GM12878 (cell line): ENCODE results near the gene CNNM1. TPM values are rescaled to one million over a fixed set of nuclear protein-coding genes. Genes with fewer than 3 reads are reported as not detected.

Experiments used
- ATAC-seq: fragments of 200-7000 bp; cut with Tn5 transposase; 3 replicates; pipeline ENCODE4 v1.9.1; 2020; ENCODE audit warnings: mild to moderate bottlenecking, moderate library complexity
- BruUV-seq: library from RNA; stranded (reverse); fragments of 400-500 nt; replicated peaks from 2 replicates; lab custom pipeline; 2021; lab: Mats Ljungman, UMichigan
- CTCF ChIA-PET: fragments of 300-600 bp; sonication (Branson Sonifier 250); formaldehyde crosslinking; extraction: SDS; loops from one replicate; lab custom pipeline; 2021; ENCODE audit warnings: inconsistent platforms; lab: Yijun Ruan, JAX
- POLR2A ChIA-PET: fragments of 350-600 bp; formaldehyde crosslinking; extraction: SDS; loops from one replicate; lab custom pipeline; 2021; ENCODE audit warnings: inconsistent platforms; lab: Charles Lee
- RAD21 ChIA-PET: fragments of 300-600 bp; sonication (Branson Sonifier 250); formaldehyde crosslinking; loops from one replicate; lab custom pipeline; 2023; ENCODE audit warnings: antibody characterized with exemption; ENCODE audit not compliant: unreplicated experiment; lab: Charles Lee
- SMC1A ChIA-PET: fragments of 300-600 bp; sonication (Branson Sonifier 250); formaldehyde crosslinking; loops from one replicate; lab custom pipeline; 2023; ENCODE audit not compliant: unreplicated experiment, uncharacterized antibody; lab: Charles Lee
- DNase-seq: peaks from one replicate; pipeline ENCODE4 v3.0.0-alpha.2; 2011; ENCODE audit warnings: low read depth, low spot score
- FAIRE-seq: peaks from 3 replicates; lab custom pipeline; 2011; peaks lifted over from hg19 to GRCh38; lab: Jason Lieb, UNC
- H2AFZ ChIP-seq: 2 replicates; pipeline ENCODE4 v1.6.0; 2011; ENCODE audit warnings: low read depth, low read length, control low read depth; ENCODE audit not compliant: control insufficient read depth
- H3K27ac ChIP-seq: 2 replicates; pipeline ENCODE4 v1.5.1; 2011; ENCODE audit warnings: control low read depth; ENCODE audit not compliant: control insufficient read depth, insufficient read depth
- H3K27me3 ChIP-seq, 2 experiments: replicated peaks in 1 of 2; 2 replicates each; pipeline versions ENCODE4 v1.6.0 to v1.6.1; 2011; ENCODE audit warnings: low read length in 1 of 2; ENCODE audit not compliant: control insufficient read depth in 2 of 2, insufficient read depth in 2 of 2
- H3K36me3 ChIP-seq, 2 experiments: 2 replicates each; pipeline ENCODE4 v1.5.1; 2011; ENCODE audit warnings: low read length in 1 of 2; ENCODE audit not compliant: control insufficient read depth in 2 of 2, insufficient read depth in 2 of 2
- H3K4me1 ChIP-seq: 2 replicates; pipeline ENCODE4 v1.6.1; 2011; ENCODE audit warnings: mild to moderate bottlenecking, low read length, moderate library complexity, mixed read lengths; ENCODE audit not compliant: control insufficient read depth, insufficient read depth
- H3K4me2 ChIP-seq: 2 replicates; pipeline ENCODE4 v1.6.0; 2011; ENCODE audit warnings: control low read depth; ENCODE audit not compliant: control insufficient read depth, insufficient read depth
- H3K4me3 ChIP-seq: fragments of 200-600 bp; sonication (generic); 2 replicates; pipeline ENCODE4 v1.5.1; 2016
- H3K79me2 ChIP-seq: 2 replicates; pipeline ENCODE4 v1.6.0; 2011; ENCODE audit warnings: low read length; ENCODE audit not compliant: control insufficient read depth, insufficient read depth
- H3K9ac ChIP-seq: 2 replicates; pipeline ENCODE4 v1.8.0; 2011; ENCODE audit warnings: low read length, control low read depth, mixed read lengths; ENCODE audit not compliant: control insufficient read depth, insufficient read depth
- H3K9me3 ChIP-seq: replicated peaks from 3 replicates; pipeline ENCODE4 v1.5.1; 2011; ENCODE audit warnings: mild to moderate bottlenecking, low read length; ENCODE audit not compliant: control insufficient read depth, insufficient read depth
- H4K20me1 ChIP-seq: 2 replicates; pipeline ENCODE4 v1.6.0; 2011; ENCODE audit not compliant: control insufficient read depth, insufficient read depth
- ATF7 ChIP-seq: fragments of 450-650 bp; IDR thresholded peaks from 2 replicates; pipeline ENCODE4 v1.6.1; 2016; ENCODE audit warnings: low read depth, mild to moderate bottlenecking
- BCL11A ChIP-seq: IDR thresholded peaks from 2 replicates; pipeline ENCODE4 v1.6.1; 2011; ENCODE audit warnings: low read depth, low read length
- BHLHE40 ChIP-seq, 2 experiments: fragments of 450-650 bp in 1 of 2; IDR thresholded peaks; 2 replicates each; pipeline ENCODE4 v1.6.1; 2011 to 2017; ENCODE audit warnings: low read depth in 2 of 2, borderline replicate concordance in 1 of 2, improper control_type of control experiment in 1 of 2, low read length in 1 of 2, mild to moderate bottlenecking in 1 of 2
- CHD2 ChIP-seq: IDR thresholded peaks from 2 replicates; pipeline ENCODE4 v1.6.1; 2011; ENCODE audit warnings: low read depth, low read length, improper control_type of control experiment, borderline replicate concordance
- EP300 ChIP-seq, 2 experiments: fragments of 150-350 bp in 1 of 2; IDR thresholded peaks; 2 replicates each; pipeline ENCODE4 v1.6.1; 2011 to 2012; ENCODE audit warnings: low read depth in 2 of 2, low read length in 2 of 2, borderline replicate concordance in 1 of 2, improper control_type of control experiment in 1 of 2, inconsistent platforms in 1 of 2; ENCODE audit not compliant: control insufficient read depth in 1 of 2
- ESRRA ChIP-seq: IDR thresholded peaks from 2 replicates; pipeline ENCODE4 v1.6.1; 2012; ENCODE audit warnings: mild to moderate bottlenecking, low read length, improper control_type of control experiment
- FOS ChIP-seq: IDR thresholded peaks from 3 replicates; pipeline ENCODE4 v1.6.1; 2011; ENCODE audit warnings: borderline replicate concordance; ENCODE audit not compliant: insufficient read length; ENCODE audit errors: extremely low read depth
- GATAD2B ChIP-seq: fragments of 450-650 bp; conservative IDR thresholded peaks from 2 replicates; pipeline ENCODE4 v1.6.1; 2017; ENCODE audit warnings: low read depth, mild to moderate bottlenecking, moderate library complexity
- MEF2B ChIP-seq: fragments of 450-650 bp; IDR thresholded peaks from 2 replicates; pipeline ENCODE4 v1.6.1; 2018; ENCODE audit warnings: mild to moderate bottlenecking, moderate library complexity; ENCODE audit not compliant: partially characterized antibody, poor library complexity, severe bottlenecking
- NR2C1 ChIP-seq: fragments of 450-650 bp; IDR thresholded peaks from 2 replicates; pipeline ENCODE4 v1.6.1; 2017; ENCODE audit warnings: antibody characterized with exemption, mild to moderate bottlenecking, moderate library complexity
- PAX5 ChIP-seq: IDR thresholded peaks from 2 replicates; pipeline ENCODE4 v1.6.1; 2011; ENCODE audit warnings: low read depth, low read length, borderline replicate concordance
- PML ChIP-seq: IDR thresholded peaks from 2 replicates; pipeline ENCODE4 v1.6.1; 2012; ENCODE audit warnings: low read length, inconsistent platforms
- RFX5 ChIP-seq: IDR thresholded peaks from 2 replicates; pipeline ENCODE4 v1.6.1; 2011; ENCODE audit warnings: low read depth, low read length, improper control_type of control experiment
- STAT3 ChIP-seq: IDR thresholded peaks from 2 replicates; pipeline ENCODE4 v1.6.1; 2011; ENCODE audit warnings: low read depth, low read length, improper control_type of control experiment
- ZNF24 ChIP-seq: fragments of 450-650 bp; IDR thresholded peaks from 2 replicates; pipeline ENCODE4 v1.6.1; 2017; ENCODE audit warnings: antibody characterized with exemption, mild to moderate bottlenecking
- WGBS: methylation state at CpG from one replicate; pipeline ENCODE4 v1.1.6; 2016; ENCODE audit warnings: low lambda C conversion rate; ENCODE audit not compliant: insufficient replicate concordance, insufficient coverage; ENCODE audit errors: missing lambda C conversion rate; 5-methylcytosine and 5-hydroxymethylcytosine counted together
- in situ Hi-C: fragments of 300-500 bp; cut with MboI; formaldehyde crosslinking; loops from 9 replicates; pipeline ENCODE4 v1.14.3; 2018; ENCODE audit warnings: mixed read lengths
- intact Hi-C: fragments of 100-400 bp; cut with micrococcal nuclease; formaldehyde crosslinking; loops from one replicate; pipeline ENCODE4 v1.14.2; 2022; ENCODE audit not compliant: unreplicated experiment
- polyA plus RNA-seq, 11 experiments: library from polyadenylated mRNA; depleted of rRNA in 4 of 11; unstranded in 6 of 11; stranded (reverse) in 5 of 11; fragments of >200 nt; fragmentation: Nextera tagmentation in 4 of 11; fragmentation: Illumina TruSeq in 1 of 11; extraction: Ambion mirVana in 4 of 11; extraction: Trizol in 1 of 11; gene quantifications; 1 replicate in 1 of 11; 2 replicates in 10 of 11; pipeline versions ENCODE4 v1.2.1 to v1.2.3, GENCODE V29; 2011 to 2016; ENCODE audit warnings: inconsistent platforms in 2 of 11, missing spikeins in 2 of 11, low read depth in 1 of 11
- total RNA-seq, 4 experiments: library from RNA; depleted of rRNA in 3 of 4; stranded (reverse); fragments of >200 nt in 3 of 4; fragmentation: Illumina TruSeq in 1 of 4; extraction: Trizol in 1 of 4; gene quantifications; 2 replicates each; pipeline versions ENCODE4 v1.2.1 to v1.2.3, GENCODE V29; 2013 to 2021
- TF ChIP-seq, protein P1 (sequence below): fragments of 450-650 bp; formaldehyde crosslinking; IDR thresholded peaks from 2 replicates; pipeline ENCODE4 v1.4.0; 2022; ENCODE audit warnings: mild to moderate bottlenecking, moderate library complexity
- TF ChIP-seq, protein P2 (sequence below): fragments of 450-650 bp; IDR thresholded peaks from 2 replicates; pipeline ENCODE4 v1.6.1; 2017; ENCODE audit warnings: low read depth, mild to moderate bottlenecking, moderate library complexity

CNNM1 gene
- total and polyA plus RNA-seq, 10 of the 15 experiments (the other 5 are each of a cell fraction or from before 2014, with no cell fraction given), result 0.01 TPM; not detected in 9

DNA sequence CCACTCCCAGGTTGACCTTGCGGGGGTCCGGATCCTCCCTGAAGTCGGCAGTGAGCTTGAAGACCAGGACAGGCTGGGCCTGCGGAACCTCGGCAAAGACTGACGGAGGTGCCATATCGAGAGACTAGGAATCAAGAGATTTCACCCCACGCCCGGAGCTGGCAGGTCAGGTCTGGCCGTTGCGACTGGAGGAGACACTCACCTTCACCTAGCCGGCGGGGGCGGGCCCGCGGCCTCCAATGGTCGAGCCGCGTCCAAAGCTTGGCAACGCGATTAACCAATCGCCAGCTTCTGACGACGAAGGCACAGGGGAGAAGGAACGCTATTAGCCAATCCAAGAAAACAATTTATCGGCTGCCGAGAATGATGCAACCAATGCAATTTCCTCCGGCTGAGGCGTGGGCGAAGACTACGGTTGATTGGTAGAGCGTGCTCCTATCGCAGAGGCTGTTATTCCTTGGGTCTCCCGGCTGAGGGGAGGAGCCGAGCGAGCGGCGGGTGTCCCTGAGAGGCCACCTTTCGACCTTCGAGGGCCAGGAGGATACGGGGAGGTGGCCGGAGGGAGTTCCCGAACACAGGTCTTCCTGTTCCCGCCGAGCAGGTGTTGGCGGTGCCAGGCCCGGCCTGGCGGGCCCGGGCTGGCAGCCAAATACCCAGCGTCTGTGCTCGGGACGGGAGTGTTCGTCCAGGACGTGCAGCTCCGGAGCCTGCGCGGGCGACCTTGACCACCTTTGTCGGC lies 101.5 kb downstream of the CNNM1 start, which contains the start of gene GOT1:
Gene GOT1, minus strand, starts transcription at position 174 of the 739 bp plus-strand sequence. Its CDS starts 59 bp downstream, at position 115.
- ChIA-PET RAD21 (interaction anchor here (1.0 to 1.6 kb wide), 8 partner anchors 26 to 190 kb away, joined by 3 to 7 read pairs (median 4); no protein-coding TSS in a partner anchor), SMC1A (interaction anchor here (1.0 to 3.0 kb wide), 8 partner anchors 8 to 577 kb away, joined by 3 to 19 read pairs (median 4); no protein-coding TSS in a partner anchor), POLR2A (interaction anchor here (1.1 to 1.6 kb wide), 2 partner anchors 187 to 191 kb away, joined by 3 to 8 read pairs; no protein-coding TSS in a partner anchor), CTCF (interaction anchor here (0.6 to 2.9 kb wide), 10 partner anchors 9 to 596 kb away, joined by 3 to 18 read pairs (median 3); no protein-coding TSS in a partner anchor)
- intact Hi-C loops (loop anchor here (2.0 kb wide), 2 partner anchors 38 to 188 kb away; no protein-coding TSS in a partner anchor), in situ Hi-C loops (loop anchor here (5.0 kb wide), 2 partner anchors 182 to 282 kb away; no protein-coding TSS in a partner anchor)
- H3K4me3 ChIP-seq, result peak within 1 kb of the TSS; percentile 97
- H3K4me2 ChIP-seq, result peak within 1 kb of the TSS; percentile 75
- H3K27ac ChIP-seq, result peak within 1 kb of the TSS; percentile 71
- H4K20me1 ChIP-seq, result no peaks in the 10 kb centered on the region
- peaks cover 4% of the 10 kb centered on the region; the same call in 1 of the 2 replicates for H3K4me1 ChIP-seq
- ATAC-seq (peak; percentile 97), FAIRE-seq (peak; percentile 100), DNase-seq (peak; percentile 99)
- no TSS peak for BruUV-seq
- H3K79me2 ChIP-seq, result peaks cover 34% of the 10 kb centered on the region
- under 1% methylated on average over 59 of the region's 59 CpGs for WGBS
- H2AFZ ChIP-seq, result peak within 1 kb of the TSS; percentile 79
- no peaks in the 10 kb centered on the region for H3K9me3 ChIP-seq
- no peaks in the 10 kb centered on the region for H3K27me3 ChIP-seq
- H3K36me3 ChIP-seq, result no peaks in the 10 kb centered on the region
- peak within 1 kb of the TSS; percentile 80 for H3K9ac ChIP-seq
- TF ChIP-seq, protein P1, sequence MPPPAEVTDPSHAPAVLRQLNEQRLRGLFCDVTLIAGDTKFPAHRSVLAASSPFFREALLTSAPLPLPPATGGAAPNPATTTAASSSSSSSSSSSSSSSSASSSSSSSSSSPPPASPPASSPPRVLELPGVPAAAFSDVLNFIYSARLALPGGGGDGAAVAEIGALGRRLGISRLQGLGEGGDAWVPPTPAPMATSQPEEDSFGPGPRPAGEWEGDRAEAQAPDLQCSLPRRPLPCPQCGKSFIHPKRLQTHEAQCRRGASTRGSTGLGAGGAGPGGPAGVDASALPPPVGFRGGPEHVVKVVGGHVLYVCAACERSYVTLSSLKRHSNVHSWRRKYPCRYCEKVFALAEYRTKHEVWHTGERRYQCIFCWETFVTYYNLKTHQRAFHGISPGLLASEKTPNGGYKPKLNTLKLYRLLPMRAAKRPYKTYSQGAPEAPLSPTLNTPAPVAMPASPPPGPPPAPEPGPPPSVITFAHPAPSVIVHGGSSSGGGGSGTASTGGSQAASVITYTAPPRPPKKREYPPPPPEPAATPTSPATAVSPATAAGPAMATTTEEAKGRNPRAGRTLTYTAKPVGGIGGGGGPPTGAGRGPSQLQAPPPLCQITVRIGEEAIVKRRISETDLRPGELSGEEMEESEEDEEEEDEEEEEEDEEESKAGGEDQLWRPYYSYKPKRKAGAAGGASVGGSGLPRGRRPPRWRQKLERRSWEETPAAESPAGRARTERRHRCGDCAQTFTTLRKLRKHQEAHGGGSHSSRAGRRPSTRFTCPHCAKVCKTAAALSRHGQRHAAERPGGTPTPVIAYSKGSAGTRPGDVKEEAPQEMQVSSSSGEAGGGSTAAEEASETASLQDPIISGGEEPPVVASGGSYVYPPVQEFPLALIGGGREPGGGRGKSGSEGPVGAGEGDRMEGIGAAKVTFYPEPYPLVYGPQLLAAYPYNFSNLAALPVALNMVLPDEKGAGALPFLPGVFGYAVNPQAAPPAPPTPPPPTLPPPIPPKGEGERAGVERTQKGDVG, result no peak
- no peak for TF ChIP-seq STAT3
- TF ChIP-seq BCL11A, result no peak
- TF ChIP-seq PAX5, result peak; percentile 76; the same call in 1 of the 2 replicates
- TF ChIP-seq MEF2B, result no peak
- no peak for TF ChIP-seq EP300 (IDR thresholded peaks at IDR 0.05; ENCODE audit: borderline replicate concordance in 1 of 2, control insufficient read depth in 1 of 2, low read depth in 2 of 2, low read length in 2 of 2)
- peak in 1 of 2 experiments; percentile 49; a peak in 1 of 4 replicates for TF ChIP-seq BHLHE40 (IDR thresholded peaks at IDR 0.05; ENCODE audit: borderline replicate concordance in 1 of 2, low read depth in 2 of 2, low read length in 1 of 2)
- TF ChIP-seq ZNF24, result no peak
- peak; percentile 93 for TF ChIP-seq PML
- peak; percentile 73 for TF ChIP-seq ATF7
- 0 out of 2 replicates have a peak, but pooled peaks have one; percentile 17 for TF ChIP-seq NR2C1
- TF ChIP-seq RFX5, result peak; percentile 96
- TF ChIP-seq ESRRA, result peak; percentile 87; the same call in 1 of the 2 replicates
- TF ChIP-seq, protein P2, sequence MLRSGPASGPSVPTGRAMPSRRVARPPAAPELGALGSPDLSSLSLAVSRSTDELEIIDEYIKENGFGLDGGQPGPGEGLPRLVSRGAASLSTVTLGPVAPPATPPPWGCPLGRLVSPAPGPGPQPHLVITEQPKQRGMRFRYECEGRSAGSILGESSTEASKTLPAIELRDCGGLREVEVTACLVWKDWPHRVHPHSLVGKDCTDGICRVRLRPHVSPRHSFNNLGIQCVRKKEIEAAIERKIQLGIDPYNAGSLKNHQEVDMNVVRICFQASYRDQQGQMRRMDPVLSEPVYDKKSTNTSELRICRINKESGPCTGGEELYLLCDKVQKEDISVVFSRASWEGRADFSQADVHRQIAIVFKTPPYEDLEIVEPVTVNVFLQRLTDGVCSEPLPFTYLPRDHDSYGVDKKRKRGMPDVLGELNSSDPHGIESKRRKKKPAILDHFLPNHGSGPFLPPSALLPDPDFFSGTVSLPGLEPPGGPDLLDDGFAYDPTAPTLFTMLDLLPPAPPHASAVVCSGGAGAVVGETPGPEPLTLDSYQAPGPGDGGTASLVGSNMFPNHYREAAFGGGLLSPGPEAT, result peak; percentile 79; the same call in 1 of the 2 replicates
- TF ChIP-seq FOS, result peak; percentile 94
- 0 out of 2 replicates have a peak, but pooled peaks have one; percentile 22 for TF ChIP-seq GATAD2B
- TF ChIP-seq CHD2, result peak; percentile 94; the same call in 1 of the 2 replicates
